PC-9 (cell line): ENCODE measurements around the gene CBY2. TPM values are rescaled to one million over a fixed set of nuclear protein-coding genes. Genes with fewer than 3 reads are reported as not detected.

ENCODE experiments used
- BruUV-seq: library from RNA; stranded (reverse); fragments of 400-500 nt; replicated peaks from 2 replicates; lab custom pipeline; 2021; lab: Mats Ljungman, UMichigan
- CTCF ChIA-PET: fragments of 300-600 bp; sonication (Branson Sonifier 250); formaldehyde crosslinking; loops from one replicate; lab custom pipeline; 2022; ENCODE audit warnings: antibody characterized with exemption; lab: Charles Lee
- POLR2A ChIA-PET: fragments of 300-600 bp; sonication (Branson Sonifier 250); formaldehyde crosslinking; loops from one replicate; lab custom pipeline; 2022; ENCODE audit warnings: antibody characterized with exemption; ENCODE audit not compliant: unreplicated experiment; lab: Charles Lee
- DNase-seq, 2 experiments: peaks; one replicate each; pipeline versions ENCODE4 v3.0.0 to v3.0.0-alpha.2; 2015 to 2022; ENCODE audit warnings: mixed read lengths in 1 of 2
- H2AFZ ChIP-seq: fragments of 200-600 bp; sonication (generic); 2 replicates; pipeline ENCODE4 v1.8.1; 2017; ENCODE audit warnings: antibody characterized with exemption
- H3F3A ChIP-seq: fragments of 200-600 bp; sonication (generic); 2 replicates; pipeline ENCODE4 v1.8.1; 2017; ENCODE audit warnings: antibody characterized with exemption, mild to moderate bottlenecking, low read depth; ENCODE audit not compliant: insufficient read depth
- H3K27ac ChIP-seq: fragments of 200-600 bp; sonication (generic); 2 replicates; pipeline ENCODE4 v1.6.1; 2016; ENCODE audit warnings: mixed run types
- H3K27me3 ChIP-seq: fragments of 200-600 bp; sonication (generic); 2 replicates; pipeline ENCODE4 v1.6.1; 2016; ENCODE audit warnings: low read depth, mixed run types; ENCODE audit not compliant: insufficient read depth
- H3K36me3 ChIP-seq: fragments of 200-600 bp; sonication (generic); 2 replicates; pipeline ENCODE4 v1.6.1; 2016; ENCODE audit warnings: low read depth, mixed run types
- H3K4me1 ChIP-seq: fragments of 200-600 bp; sonication (generic); replicated peaks from 2 replicates; pipeline ENCODE4 v1.6.1; 2016; ENCODE audit warnings: mixed run types; ENCODE audit not compliant: insufficient read depth
- H3K4me2 ChIP-seq: fragments of 200-600 bp; sonication (generic); 2 replicates; pipeline ENCODE4 v1.6.1; 2017; ENCODE audit warnings: mixed run types
- H3K4me3 ChIP-seq: fragments of 200-600 bp; sonication (generic); 2 replicates; pipeline ENCODE4 v1.6.1; 2016; ENCODE audit warnings: mixed run types
- H3K79me2 ChIP-seq: fragments of 200-600 bp; sonication (generic); 2 replicates; pipeline ENCODE4 v1.6.1; 2017; ENCODE audit warnings: low read depth, mixed run types
- H3K9me2 ChIP-seq: fragments of 200-600 bp; sonication (generic); 2 replicates; pipeline ENCODE4 v1.8.1; 2017; ENCODE audit warnings: mild to moderate bottlenecking; ENCODE audit not compliant: insufficient read depth
- H3K9me3 ChIP-seq: fragments of 200-600 bp; sonication (generic); 2 replicates; pipeline ENCODE4 v1.8.1; 2016; ENCODE audit warnings: low read depth; ENCODE audit not compliant: insufficient read depth
- H4K20me1 ChIP-seq: fragments of 200-600 bp; sonication (generic); 2 replicates; pipeline ENCODE4 v1.8.1; 2017; ENCODE audit not compliant: insufficient read depth
- EZH2 ChIP-seq: fragments of 200-600 bp; sonication (generic); IDR thresholded peaks from 2 replicates; pipeline ENCODE4 v1.8.0; 2017; ENCODE audit warnings: antibody characterized with exemption, low read depth
- intact Hi-C: fragments of 100-400 bp; cut with micrococcal nuclease; formaldehyde crosslinking; loops from one replicate; pipeline ENCODE4 v1.10.0; 2022; ENCODE audit not compliant: unreplicated experiment
- total RNA-seq: library from RNA; stranded (reverse); gene quantifications from 2 replicates; pipeline ENCODE4 v1.2.3, GENCODE V29; 2021
- TF ChIP-seq, protein P1 (sequence below): fragments of 200-600 bp; sonication (generic); conservative IDR thresholded peaks from 2 replicates; pipeline ENCODE4 v1.6.1; 2017; ENCODE audit warnings: mixed run types, antibody characterized with exemption, mild to moderate bottlenecking, moderate library complexity

Gene CBY2
- total RNA-seq, 1 experiment from 2014 or later = not detected

DNA sequence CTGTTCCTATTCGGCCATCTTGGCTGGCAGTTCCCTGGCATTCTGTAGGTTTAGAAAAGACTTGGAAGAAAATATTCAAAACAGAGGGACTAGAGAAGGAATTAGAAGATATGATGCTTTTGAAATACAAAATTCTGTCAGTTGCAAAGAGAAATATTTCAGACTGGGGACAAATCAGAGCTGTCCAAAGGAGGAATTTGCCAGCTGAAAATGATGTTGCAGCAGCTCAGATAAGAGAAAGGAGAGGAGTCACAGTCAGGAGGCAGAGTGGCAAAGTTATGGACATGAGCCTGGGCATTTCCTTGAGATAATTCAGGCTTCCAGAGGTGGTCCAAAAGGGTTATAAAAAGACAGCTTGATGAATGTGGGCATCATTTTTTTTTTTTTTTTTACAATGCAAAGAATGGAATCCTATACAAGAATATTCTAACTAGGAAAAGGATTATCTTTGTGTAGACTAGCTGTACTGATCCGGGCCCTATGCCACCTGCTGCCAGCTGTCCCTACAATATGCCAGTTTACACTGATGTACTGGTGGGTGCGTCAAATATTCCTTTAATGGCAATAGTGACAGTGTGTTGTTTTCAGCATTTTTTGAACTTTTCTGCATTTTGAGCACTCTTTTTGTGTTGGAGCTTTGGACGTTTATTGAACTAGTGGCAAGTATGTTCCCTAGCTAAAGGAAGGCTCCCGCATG lies 31.8 kb upstream of the CBY2 start:
- H4K20me1 ChIP-seq = no peaks in the 10 kb centered on the region
- no TSS peak for BruUV-seq
- H3K36me3 ChIP-seq = no peaks in the 10 kb centered on the region
- peak overlapping the region; percentile 26; the same call in 1 of the 2 replicates for H3K4me2 ChIP-seq
- ChIA-PET CTCF (no interaction called here), POLR2A (interaction anchor here (0.7 kb wide), 1 partner anchor 53 kb away, joined by 4 read pairs; no protein-coding TSS in a partner anchor)
- TF ChIP-seq, protein P1, sequence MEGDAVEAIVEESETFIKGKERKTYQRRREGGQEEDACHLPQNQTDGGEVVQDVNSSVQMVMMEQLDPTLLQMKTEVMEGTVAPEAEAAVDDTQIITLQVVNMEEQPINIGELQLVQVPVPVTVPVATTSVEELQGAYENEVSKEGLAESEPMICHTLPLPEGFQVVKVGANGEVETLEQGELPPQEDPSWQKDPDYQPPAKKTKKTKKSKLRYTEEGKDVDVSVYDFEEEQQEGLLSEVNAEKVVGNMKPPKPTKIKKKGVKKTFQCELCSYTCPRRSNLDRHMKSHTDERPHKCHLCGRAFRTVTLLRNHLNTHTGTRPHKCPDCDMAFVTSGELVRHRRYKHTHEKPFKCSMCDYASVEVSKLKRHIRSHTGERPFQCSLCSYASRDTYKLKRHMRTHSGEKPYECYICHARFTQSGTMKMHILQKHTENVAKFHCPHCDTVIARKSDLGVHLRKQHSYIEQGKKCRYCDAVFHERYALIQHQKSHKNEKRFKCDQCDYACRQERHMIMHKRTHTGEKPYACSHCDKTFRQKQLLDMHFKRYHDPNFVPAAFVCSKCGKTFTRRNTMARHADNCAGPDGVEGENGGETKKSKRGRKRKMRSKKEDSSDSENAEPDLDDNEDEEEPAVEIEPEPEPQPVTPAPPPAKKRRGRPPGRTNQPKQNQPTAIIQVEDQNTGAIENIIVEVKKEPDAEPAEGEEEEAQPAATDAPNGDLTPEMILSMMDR = no peak
- no peak for TF ChIP-seq EZH2
- no peaks in the 10 kb centered on the region for H3K9me3 ChIP-seq
- peaks cover 44% of the 10 kb centered on the region for H3K27me3 ChIP-seq
- no peaks in the 10 kb centered on the region; the same call in 1 of the 2 replicates for H3K4me1 ChIP-seq
- no peak overlapping the region for H3K27ac ChIP-seq
- no peak for DNase-seq
- no peaks in the 10 kb centered on the region for H3K79me2 ChIP-seq
- no peak overlapping the region for H3K4me3 ChIP-seq
- intact Hi-C loops = no loop called here
- H3K9me2 ChIP-seq = no peaks in the 10 kb centered on the region
- H3F3A ChIP-seq = no peaks in the 10 kb centered on the region
- H2AFZ ChIP-seq = no peak overlapping the region

DNA sequence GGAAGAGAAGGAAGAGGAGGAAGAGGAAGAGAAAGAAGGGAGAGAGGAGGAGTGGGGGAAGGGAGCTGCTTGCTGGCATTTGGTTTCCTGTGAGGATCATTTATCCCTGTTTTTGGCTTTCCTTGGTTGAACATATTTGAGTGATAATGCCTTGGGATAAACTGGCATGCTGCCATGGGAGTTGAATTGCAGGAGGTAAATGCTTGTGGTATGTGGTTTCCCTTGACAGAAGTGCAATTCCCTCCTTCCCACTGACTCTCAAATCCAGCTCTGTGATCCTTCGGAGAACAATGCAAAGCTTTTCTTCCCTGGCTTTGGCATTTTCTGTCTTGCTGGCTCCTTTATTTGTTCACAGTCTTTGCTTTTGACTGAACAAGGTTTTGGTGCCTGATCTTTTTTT lies 27.2 kb upstream of the CBY2 start:
- Histone ChIP-seq H3K36me3 (no peaks in the 10 kb centered on the region), H3K9me2 (no peaks in the 10 kb centered on the region), H3F3A (no peaks in the 10 kb centered on the region), H3K79me2 (no peaks in the 10 kb centered on the region), H3K4me1 (no peaks in the 10 kb centered on the region; the same call in 1 of the 2 replicates), H2AFZ (no peak overlapping the region), H3K27ac (no peak overlapping the region), H3K9me3 (no peaks in the 10 kb centered on the region), H3K4me2 (no peak overlapping the region), H3K27me3 (peaks cover 77% of the 10 kb centered on the region), H4K20me1 (no peaks in the 10 kb centered on the region), H3K4me3 (no peak overlapping the region)
- ChIA-PET POLR2A (no interaction called here), CTCF (no interaction called here)
- DNase-seq = no peak
- TF ChIP-seq, protein P1 = no peak
- TF ChIP-seq EZH2 = no peak
- intact Hi-C loops = no loop called here
- BruUV-seq = no TSS peak

DNA sequence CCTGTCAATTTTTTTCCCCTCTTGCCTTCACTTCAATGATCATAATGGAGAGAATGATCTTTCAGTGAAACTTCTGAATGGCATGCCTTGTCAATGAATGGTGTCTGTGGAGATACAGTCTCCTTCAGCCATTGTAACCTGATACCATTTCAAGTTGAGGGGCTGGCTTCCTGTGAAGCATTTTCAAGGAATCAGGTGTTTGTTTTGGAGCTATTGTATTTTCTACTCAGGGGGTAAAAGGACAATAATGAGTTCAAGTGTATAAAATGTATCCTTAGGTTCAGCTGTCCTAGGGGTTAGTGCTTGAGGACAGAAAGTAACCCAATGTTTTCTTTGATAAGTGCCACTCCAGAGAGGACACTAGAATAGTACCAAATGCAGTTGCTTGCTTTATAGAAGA lies 23.8 kb upstream of the CBY2 start:
- Histone ChIP-seq H3K4me2 (no peak overlapping the region), H3F3A (no peaks in the 10 kb centered on the region), H3K27ac (no peak overlapping the region), H3K79me2 (no peaks in the 10 kb centered on the region), H4K20me1 (no peaks in the 10 kb centered on the region), H3K27me3 (peaks cover 79% of the 10 kb centered on the region), H3K4me1 (no peaks in the 10 kb centered on the region; the same call in 1 of the 2 replicates), H2AFZ (no peak overlapping the region), H3K4me3 (no peak overlapping the region), H3K36me3 (no peaks in the 10 kb centered on the region), H3K9me3 (no peaks in the 10 kb centered on the region), H3K9me2 (no peaks in the 10 kb centered on the region; the same call in 1 of the 2 replicates)
- no TSS peak for BruUV-seq
- POLR2A ChIA-PET = no interaction called here
- no peak for TF ChIP-seq EZH2
- TF ChIP-seq, protein P1 = no peak
- DNase-seq = no peak
- CTCF ChIA-PET = no interaction called here
- intact Hi-C loops = no loop called here
